T-cell (primary cell): ENCODE results near the gene LRRC9. TPM values are rescaled to one million over a fixed set of nuclear protein-coding genes. Genes with fewer than 3 reads are reported as not detected.
A peak's percentile ranks its signal among the peaks of the same experiment; 100 is the strongest.

ENCODE experiments used
- ATAC-seq, 4 experiments: fragments of 200-7000 bp in 3 of 4; fragments of 150-1000 bp in 1 of 4; cut with Tn5 transposase; replicated peaks in 1 of 4; 1 replicate in 3 of 4; 2 replicates in 1 of 4; pipeline ENCODE4 v1.10.0; 2021; ENCODE audit warnings: moderate library complexity in 3 of 4, mild to moderate bottlenecking in 2 of 4, moderate number of reproducible peaks in 1 of 4
- CTCF ChIA-PET, 2 donors: fragments of 300-600 bp; sonication (Branson Sonifier 250); formaldehyde crosslinking; loops; one replicate each; lab custom pipeline; 2022; ENCODE audit warnings: antibody characterized with exemption in 2 of 2; lab: Charles Lee
- POLR2A ChIA-PET, 2 donors: fragments of 300-600 bp; sonication (Branson Sonifier 250); formaldehyde crosslinking; loops; one replicate each; lab custom pipeline; 2022; ENCODE audit warnings: antibody characterized with exemption in 2 of 2; lab: Charles Lee
- DNase-seq, 35 experiments: peaks; one replicate each; pipeline versions ENCODE4 v3.0.0 to v3.0.0-alpha.2; 2013 to 2023
- H3K27ac ChIP-seq: one replicate; pipeline ENCODE4 v1.5.1; 2013; ENCODE audit warnings: low read length
- H3K27me3 ChIP-seq, 2 experiments: replicated peaks in 1 of 2; 1 replicate in 1 of 2; 2 replicates in 1 of 2; pipeline versions ENCODE4 v1.6.1 to v1.7.0; 2013; ENCODE audit warnings: low read length in 1 of 2, mixed read lengths in 1 of 2; ENCODE audit not compliant: control insufficient read depth in 2 of 2, insufficient read depth in 2 of 2; ENCODE audit errors: extremely low read depth in 1 of 2
- H3K36me3 ChIP-seq, 2 donors: 1 replicate in 1 of 2; 2 replicates in 1 of 2; pipeline versions ENCODE4 v1.6.1 to v1.7.0; 2013; ENCODE audit warnings: low read length in 1 of 2; ENCODE audit not compliant: control insufficient read depth in 2 of 2, insufficient read depth in 1 of 2; ENCODE audit errors: extremely low read depth in 1 of 2
- H3K4me1 ChIP-seq, 2 experiments: 1 replicate in 1 of 2; 2 replicates in 1 of 2; pipeline versions ENCODE4 v1.6.1 to v1.7.0; 2013; ENCODE audit warnings: low read length in 2 of 2, mixed read lengths in 1 of 2; ENCODE audit not compliant: insufficient read depth in 2 of 2, control insufficient read depth in 1 of 2; ENCODE audit errors: extremely low read depth in 1 of 2
- H3K4me3 ChIP-seq, 2 donors: 1 replicate in 1 of 2; 2 replicates in 1 of 2; pipeline versions ENCODE4 v1.5.1 to v1.7.0; 2013; ENCODE audit warnings: mild to moderate bottlenecking in 2 of 2, low read length in 1 of 2, moderate library complexity in 1 of 2; ENCODE audit not compliant: control insufficient read depth in 1 of 2; ENCODE audit errors: extremely low read depth in 1 of 2
- H3K9me3 ChIP-seq: 2 replicates; pipeline ENCODE4 v1.7.0; 2013
- H3K27ac Mint-ChIP-seq, 2 donors: one replicate each; pipeline ENCODE4 v1.8.0; 2020 to 2021; ENCODE audit warnings: mild to moderate bottlenecking in 2 of 2, mixed read lengths in 2 of 2
- H3K27me3 Mint-ChIP-seq, 2 donors: one replicate each; pipeline ENCODE4 v1.8.0; 2021 to 2022; ENCODE audit warnings: mixed read lengths in 2 of 2
- H3K36me3 Mint-ChIP-seq: one replicate; pipeline ENCODE4 v1.8.0; 2021; ENCODE audit warnings: mixed read lengths
- H3K4me1 Mint-ChIP-seq, 3 donors: one replicate each; pipeline ENCODE4 v1.8.0; 2020 to 2022; ENCODE audit warnings: mixed read lengths in 3 of 3, mild to moderate bottlenecking in 1 of 3
- H3K4me3 Mint-ChIP-seq, 3 donors: one replicate each; pipeline ENCODE4 v1.8.0; 2020 to 2022; ENCODE audit warnings: mild to moderate bottlenecking in 3 of 3, mixed read lengths in 3 of 3, moderate library complexity in 3 of 3
- H3K9me3 Mint-ChIP-seq, 3 donors: one replicate each; pipeline ENCODE4 v1.8.0; 2020 to 2022; ENCODE audit warnings: mixed read lengths in 3 of 3
- WGBS: methylation state at CpG from one replicate; pipeline ENCODE4 v1.1.5; 2013; ENCODE audit warnings: missing lambda C conversion rate; ENCODE audit not compliant: insufficient coverage; 5-methylcytosine and 5-hydroxymethylcytosine counted together
- total RNA-seq, 35 experiments: library from RNA in 6 of 35; stranded (reverse) in 6 of 35; fragments of 120-200 nt in 1 of 35; gene quantifications; one replicate each; pipeline versions ENCODE4 v1.2.1 to v1.2.4 and lab custom pipeline; 2013 to 2026

Gene LRRC9
- total RNA-seq, 5 donors from 2014 or later (not counting 1 experiment from before 2014, with no cell fraction given), result not detected

DNA sequence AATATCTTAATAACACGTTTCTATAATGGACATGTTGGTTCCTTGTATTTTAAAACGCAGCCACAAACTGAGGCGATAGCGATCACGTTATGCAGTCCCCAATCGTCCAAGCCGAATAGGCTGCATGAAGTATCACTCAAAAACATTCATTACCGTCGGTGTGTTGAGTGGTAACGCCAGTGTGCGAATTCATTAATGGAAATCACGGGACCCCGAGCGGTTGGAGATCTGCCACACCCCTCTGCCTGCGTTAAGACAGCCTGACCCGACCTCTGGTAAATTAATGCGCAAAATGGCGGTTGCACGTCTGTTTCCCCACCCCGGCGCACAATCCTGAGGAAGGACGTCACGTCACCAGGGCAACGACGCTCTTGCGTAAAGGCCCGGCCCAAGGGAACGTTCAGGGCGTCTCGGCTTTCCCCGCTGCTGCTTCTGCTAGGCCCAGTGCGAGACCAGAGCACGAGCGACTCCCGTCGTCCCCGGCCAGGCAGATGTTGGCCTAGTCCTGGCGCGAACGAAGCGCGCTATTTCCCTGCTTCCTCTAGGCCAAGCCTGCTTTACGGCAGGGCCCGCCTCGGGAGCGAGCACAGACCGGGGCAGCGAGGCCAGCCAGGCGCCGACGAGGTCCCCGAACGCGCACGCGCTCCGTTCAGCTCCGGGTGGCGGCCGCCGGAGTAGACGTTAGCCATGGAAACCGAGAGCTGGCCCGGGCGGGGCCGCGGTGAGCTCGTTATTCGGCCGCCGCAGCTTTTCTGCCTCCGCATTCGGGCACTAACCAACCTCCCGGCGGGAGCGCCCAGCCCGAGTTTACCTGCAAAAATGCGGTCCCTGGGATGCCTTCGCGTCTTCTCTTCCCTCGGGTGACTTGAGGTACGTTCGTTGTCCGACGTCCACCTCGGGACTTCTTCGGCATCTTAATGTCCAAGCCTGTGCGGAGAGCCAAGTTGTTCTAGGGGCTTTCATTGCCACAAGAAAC is 171.9 kb downstream of the LRRC9 start, which contains the start of gene PCNX4:
PCNX4 (plus strand) TSS at position 374 of the 976 bp plus-strand sequence. CDS start 15,716 bp downstream, outside the sequence.
- no peaks in the 10 kb centered on the region for H3K9me3 ChIP-seq
- Mint-ChIP-seq H3K4me3 (peak within 1 kb of the TSS; percentile 89 to 91 (median 90)), H3K27me3 (peaks cover 0 to 2% of the 10 kb centered on the region in 2 donors), H3K36me3 (peaks cover 3% of the 10 kb centered on the region), H3K9me3 (no peaks in the 10 kb centered on the region), H3K27ac (peak within 1 kb of the TSS; percentile 99), H3K4me1 (peaks cover 44 to 50% (median 46%) of the 10 kb centered on the region in 3 donors)
- ChIA-PET CTCF (interaction anchor here (0.7 to 2.4 kb wide), 6 partner anchors 30 to 209 kb away, joined by 3 to 11 read pairs (median 5); partner anchors contain the start of gene DHRS7 (in 1 of the 2)), POLR2A (interaction anchor here (0.5 to 1.3 kb wide), 7 partner anchors 60 to 1190 kb away, joined by 3 to 5 read pairs (median 3); partner anchors contain the start of gene PPM1A (in 1 of the 2))
- H3K36me3 ChIP-seq, result no peaks in the 10 kb centered on the region
- H3K27me3 ChIP-seq, result peaks cover 0 to 2% of the 10 kb centered on the region in 2 experiments
- peak within 1 kb of the TSS; percentile 74 to 92 for H3K4me3 ChIP-seq
- WGBS, result under 1% methylated on average over 80 of the region's 88 CpGs
- ATAC-seq (peak; percentile 93 to 95 (median 94)), DNase-seq (peak; percentile 87 to 99 (median 92))
- H3K27ac ChIP-seq, result peak within 1 kb of the TSS; percentile 96
- H3K4me1 ChIP-seq, result peaks cover 12% of the 10 kb centered on the region in 2 experiments

GRCh38 chr14:60092526-60092920 is 172.6 kb downstream of the LRRC9 start:
- Mint-ChIP-seq H3K36me3 (peaks cover 9% of the 10 kb centered on the region), H3K27ac (peak overlapping the region; percentile 99), H3K4me1 (peaks cover 48 to 55% (median 49%) of the 10 kb centered on the region in 3 donors), H3K4me3 (peak overlapping the region; percentile 89 to 91 (median 90)), H3K27me3 (peaks cover 0 to 2% of the 10 kb centered on the region in 2 donors), H3K9me3 (no peaks in the 10 kb centered on the region)
- Histone ChIP-seq H3K27me3 (peaks cover 0 to 2% of the 10 kb centered on the region in 2 experiments), H3K27ac (peak overlapping the region; percentile 96), H3K4me3 (peak overlapping the region; percentile 74 to 92), H3K36me3 (peaks cover 0 to 4% of the 10 kb centered on the region in 2 donors), H3K9me3 (no peaks in the 10 kb centered on the region), H3K4me1 (peaks cover 12% of the 10 kb centered on the region in 2 experiments)
- ChIA-PET CTCF (interaction anchor here (0.5 to 2.4 kb wide), 7 partner anchors 59 to 208 kb away, joined by 3 to 11 read pairs (median 6); partner anchors contain the start of gene DHRS7 (in 1 of the 2)), POLR2A (interaction anchor here in 1 of 2 donors (1.0 to 1.3 kb wide), 4 partner anchors 91 to 628 kb away, joined by 3 to 5 read pairs (median 3); partner anchors contain the start of gene PPM1A)
- no peak for ATAC-seq
- peak in 7 of 35 experiments; percentile 1 to 44 (median 13) for DNase-seq
- 1% methylated on average over 7 of the region's 14 CpGs for WGBS

DNA sequence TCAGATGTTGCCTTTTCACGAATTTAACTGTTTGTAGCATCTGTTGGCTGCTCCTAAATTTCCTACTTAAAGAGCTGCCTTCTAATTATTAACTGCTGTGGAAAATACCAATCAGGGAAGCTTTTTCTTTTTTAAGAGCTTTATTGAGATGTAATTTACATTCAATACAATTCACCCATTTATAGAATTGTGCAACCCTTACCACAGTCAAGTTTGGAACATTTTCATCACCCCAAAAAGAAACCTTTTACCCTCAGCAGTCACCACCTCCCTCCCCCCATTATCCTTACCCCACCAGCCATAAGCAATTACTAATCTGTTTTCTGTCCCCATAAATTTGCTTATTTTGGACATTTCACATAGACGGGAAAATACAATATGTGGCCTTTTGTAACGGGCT is 173.1 kb downstream of the LRRC9 start:
- H3K27ac Mint-ChIP-seq, result peak overlapping the region; percentile 99
- peaks cover 0 to 2% of the 10 kb centered on the region in 2 donors for H3K27me3 Mint-ChIP-seq
- Histone ChIP-seq H3K4me1 (peaks cover 12% of the 10 kb centered on the region in 2 experiments), H3K9me3 (no peaks in the 10 kb centered on the region), H3K27me3 (peaks cover 0 to 2% of the 10 kb centered on the region in 2 experiments), H3K27ac (peak overlapping the region; percentile 96), H3K4me3 (peak overlapping the region; percentile 74 to 92), H3K36me3 (peaks cover 0 to 4% of the 10 kb centered on the region in 2 donors)
- H3K4me1 Mint-ChIP-seq, result peaks cover 52 to 60% (median 54%) of the 10 kb centered on the region in 3 donors
- DNase-seq (no peak), ATAC-seq (no peak)
- H3K4me3 Mint-ChIP-seq, result peak overlapping the region; percentile 89 to 91 (median 90)
- ChIA-PET POLR2A (interaction anchor here (0.6 to 1.2 kb wide), 4 partner anchors 72 to 155 kb away, joined by 3 to 4 read pairs (median 4); partner anchors contain the start of gene DHRS7 (in 1 of the 2)), CTCF (interaction anchor here (0.5 to 1.9 kb wide), 5 partner anchors 58 to 90 kb away, joined by 3 to 9 read pairs (median 6); partner anchors contain the start of gene DHRS7 (in 1 of the 2))
- no CpG with 5 or more reads among the region's 3 CpGs for WGBS
- peaks cover 15% of the 10 kb centered on the region for H3K36me3 Mint-ChIP-seq
- H3K9me3 Mint-ChIP-seq, result no peaks in the 10 kb centered on the region

GRCh38 chr14:60093606-60094005 is 173.7 kb downstream of the LRRC9 start:
- peaks cover 12% of the 10 kb centered on the region in 2 experiments for H3K4me1 ChIP-seq
- peaks cover 0 to 4% of the 10 kb centered on the region in 2 donors for H3K36me3 ChIP-seq
- CTCF ChIA-PET, result interaction anchor here in 1 of 2 donors (0.6 to 1.9 kb wide), 4 partner anchors 58 to 136 kb away, joined by 3 to 6 read pairs (median 4); partner anchors contain the start of gene DHRS7
- peaks cover 0 to 2% of the 10 kb centered on the region in 2 experiments for H3K27me3 ChIP-seq
- Mint-ChIP-seq H3K27me3 (peaks cover 0 to 2% of the 10 kb centered on the region in 2 donors), H3K36me3 (peaks cover 20% of the 10 kb centered on the region), H3K4me3 (peak overlapping the region; percentile 89 to 91 (median 90)), H3K27ac (peak overlapping the region; percentile 99), H3K4me1 (peaks cover 55 to 64% (median 57%) of the 10 kb centered on the region in 3 donors), H3K9me3 (no peaks in the 10 kb centered on the region)
- DNase-seq (no peak), ATAC-seq (no peak)
- POLR2A ChIA-PET, result interaction anchor here (0.6 to 1.2 kb wide), 3 partner anchors 71 to 129 kb away, joined by 3 to 4 read pairs (median 4); partner anchors contain the start of gene DHRS7 (in 1 of the 2)
- H3K9me3 ChIP-seq, result no peaks in the 10 kb centered on the region
- no peak overlapping the region for H3K27ac ChIP-seq
- no peak overlapping the region for H3K4me3 ChIP-seq

DNA sequence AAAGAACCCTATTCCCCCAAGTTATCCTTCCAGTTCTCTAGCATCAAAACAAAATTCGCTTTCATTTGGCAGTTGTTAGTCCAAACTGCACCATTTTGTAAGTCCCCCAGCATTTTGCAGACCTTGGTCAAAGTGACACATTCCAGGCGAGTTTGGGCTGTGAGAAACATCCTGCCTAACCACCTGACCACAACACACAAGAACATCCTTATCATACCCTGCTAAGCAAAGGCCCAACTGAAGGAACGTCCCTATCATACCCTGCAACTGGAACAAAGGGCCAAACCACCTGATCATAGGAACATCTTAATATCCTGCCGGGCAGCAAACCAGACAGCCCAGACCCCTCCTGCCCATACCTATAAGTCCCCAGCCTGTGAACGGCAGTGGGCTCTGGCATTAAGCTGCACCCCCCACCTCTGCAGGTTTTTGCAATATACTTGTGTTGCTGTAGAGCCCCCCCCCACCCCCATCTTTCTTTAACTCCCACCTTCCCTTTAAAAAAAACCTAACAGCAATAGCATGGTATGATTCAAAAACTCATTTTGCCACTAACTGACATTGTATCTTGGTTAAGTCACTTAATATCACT is 174.5 kb downstream of the LRRC9 start:
- peak overlapping the region; percentile 17 for H3K27ac Mint-ChIP-seq
- ATAC-seq (no peak), DNase-seq (peak in 1 of 35 experiments; percentile 21)
- H3K4me1 ChIP-seq, result peaks cover 12% of the 10 kb centered on the region in 2 experiments
- H3K27me3 Mint-ChIP-seq, result peaks cover 0 to 2% of the 10 kb centered on the region in 2 donors
- H3K4me1 Mint-ChIP-seq, result peaks cover 55 to 64% (median 57%) of the 10 kb centered on the region in 3 donors
- CTCF ChIA-PET, result interaction anchor here in 1 of 2 donors (1.1 kb wide), 1 partner anchor 90 kb away, joined by 3 read pairs; no protein-coding TSS in a partner anchor
- POLR2A ChIA-PET, result no interaction called here
- WGBS, result 42% methylated on average over 4 of the region's 5 CpGs
- peak overlapping the region; percentile 62 to 91 (median 89) for H3K4me3 Mint-ChIP-seq
- H3K27me3 ChIP-seq, result peaks cover 0 to 2% of the 10 kb centered on the region in 2 experiments
- H3K36me3 Mint-ChIP-seq, result peaks cover 20% of the 10 kb centered on the region
- H3K4me3 ChIP-seq, result no peak overlapping the region
- H3K9me3 ChIP-seq, result no peaks in the 10 kb centered on the region
- H3K27ac ChIP-seq, result no peak overlapping the region
- peaks cover 0 to 4% of the 10 kb centered on the region in 2 donors for H3K36me3 ChIP-seq
- H3K9me3 Mint-ChIP-seq, result no peaks in the 10 kb centered on the region
